Neural cell (in vitro differentiated cells): ENCODE measurements around the gene SRRM1.

ENCODE experiments used
- CTCF ChIP-seq: fragments of 450-650 bp; IDR thresholded peaks from 2 replicates; pipeline ENCODE4 v1.5.1; 2014; ENCODE audit warnings: antibody characterized with exemption, mild to moderate bottlenecking, moderate library complexity; ENCODE audit not compliant: poor library complexity, severe bottlenecking
- EP300 ChIP-seq: fragments of 450-650 bp; conservative IDR thresholded peaks from 2 replicates; pipeline ENCODE4 v1.6.1; 2014; ENCODE audit warnings: antibody characterized with exemption, mild to moderate bottlenecking, moderate library complexity; ENCODE audit not compliant: poor library complexity, severe bottlenecking

- TF ChIP-seq CTCF: no peak
- no peak for TF ChIP-seq EP300
Observed at GRCh38 chr1:24605534-24606295, 37.4 kb upstream of the SRRM1 start.
